Epithelial cell of prostate (primary cell): ENCODE measurements around the gene NCOA7.
A peak's percentile ranks its signal among the peaks of the same experiment; 100 is the strongest.
"Not testable (repeated sequence)": the region's sequence is repeated elsewhere in the genome, so short reads cannot be mapped to it uniquely, and the experiment has no call there.

ENCODE experiments used
- DNase-seq: peaks from one replicate; pipeline ENCODE4 v3.0.0-alpha.2; 2011; ENCODE audit warnings: low read depth, low spot score
- H3K27ac ChIP-seq: fragments of 450-650 bp; 2 replicates; pipeline ENCODE4 v1.5.1; 2017; ENCODE audit warnings: mild to moderate bottlenecking

Gene NCOA7

GRCh38 chr6:125791151-125791819, 525 bp downstream of the NCOA7 start:
- no peak for DNase-seq
- H3K27ac ChIP-seq, result peak overlapping the region; percentile 66

- H3K27ac ChIP-seq, result peak overlapping the region; percentile 66
- DNase-seq, result no peak
Observed at GRCh38 chr6:125791820-125792165, 1.0 kb downstream of the NCOA7 start.

- no peak for DNase-seq
- peak overlapping the region; percentile 66 for H3K27ac ChIP-seq
Observed at GRCh38 chr6:125792172-125792571, 1.4 kb downstream of the NCOA7 start.

GRCh38 chr6:125792680-125793079, 1.9 kb downstream of the NCOA7 start:
- peak overlapping the region; percentile 66 for H3K27ac ChIP-seq
- DNase-seq, result no peak

- DNase-seq, result no peak
- H3K27ac ChIP-seq, result peak overlapping the region; percentile 66
Observed at GRCh38 chr6:125793280-125793679, 2.5 kb downstream of the NCOA7 start.

- H3K27ac ChIP-seq, result peak overlapping the region; percentile 66
- DNase-seq, result no peak
Observed at GRCh38 chr6:125793863-125794262, 3.1 kb downstream of the NCOA7 start.

- no peak for DNase-seq
- peak overlapping the region; percentile 66 for H3K27ac ChIP-seq
Observed at GRCh38 chr6:125794342-125795137, 3.8 kb downstream of the NCOA7 start.

- H3K27ac ChIP-seq, result no peak overlapping the region
- no peak for DNase-seq
Observed at GRCh38 chr6:125795301-125795700, 4.5 kb downstream of the NCOA7 start.

- DNase-seq, result no peak
- H3K27ac ChIP-seq, result peak overlapping the region; percentile 4
Observed at GRCh38 chr6:125797120-125797885, 6.5 kb downstream of the NCOA7 start.

- H3K27ac ChIP-seq, result peak overlapping the region; percentile 4
- DNase-seq, result no peak
Observed at GRCh38 chr6:125797886-125798444, 7.2 kb downstream of the NCOA7 start.

GRCh38 chr6:125798734-125799508, 8.2 kb downstream of the NCOA7 start:
- no peak for DNase-seq
- H3K27ac ChIP-seq, result peak overlapping the region; percentile 4

- DNase-seq, result no peak
- H3K27ac ChIP-seq, result no peak overlapping the region
Observed at GRCh38 chr6:125802383-125802782, 11.6 kb downstream of the NCOA7 start.

- no peak overlapping the region for H3K27ac ChIP-seq
- no peak for DNase-seq
Observed at GRCh38 chr6:125802943-125803377, 12.2 kb downstream of the NCOA7 start.

- no peak overlapping the region for H3K27ac ChIP-seq
- no peak for DNase-seq
Observed at GRCh38 chr6:125804264-125804663, 13.5 kb downstream of the NCOA7 start.

GRCh38 chr6:125804866-125805425, 14.2 kb downstream of the NCOA7 start:
- not testable (repeated sequence) for H3K27ac ChIP-seq, DNase-seq

GRCh38 chr6:125806813-125807212, 16.1 kb downstream of the NCOA7 start:
- H3K27ac ChIP-seq, result no peak overlapping the region

GRCh38 chr6:125807293-125807692, 16.5 kb downstream of the NCOA7 start:
- no peak overlapping the region for H3K27ac ChIP-seq
- DNase-seq, result no peak

More at GRCh38 chr6:125806813-125807212, 16.1 kb downstream of the NCOA7 start:
- no peak for DNase-seq

- DNase-seq, result no peak
- no peak overlapping the region for H3K27ac ChIP-seq
Observed at GRCh38 chr6:125808060-125808459, 17.3 kb downstream of the NCOA7 start.

- DNase-seq, result no peak
- H3K27ac ChIP-seq, result no peak overlapping the region
Observed at GRCh38 chr6:125808591-125808990, 17.8 kb downstream of the NCOA7 start.
